GM12892 (cell line): ENCODE data around the gene FXYD6.

Source experiments
- DNase-seq: peaks from one replicate; pipeline ENCODE4 v3.0.0; 2011; ENCODE audit not compliant: insufficient read length
- FAIRE-seq: peaks from 2 replicates; lab custom pipeline; 2011; peaks lifted over from hg19 to GRCh38; lab: Jason Lieb, UNC
- POLR2A ChIP-seq: IDR thresholded peaks from 2 replicates; pipeline ENCODE4 v1.6.1; 2011; ENCODE audit warnings: low read depth, low read length, control low read depth
- POLR2AphosphoS5 ChIP-seq: IDR thresholded peaks from 2 replicates; pipeline ENCODE4 v1.6.1; 2011; ENCODE audit warnings: low read depth, low read length, control low read depth
- TAF1 ChIP-seq: IDR thresholded peaks from 2 replicates; pipeline ENCODE4 v1.6.1; 2011; ENCODE audit warnings: low read depth, mild to moderate bottlenecking, control low read depth, low read length, borderline replicate concordance

Gene FXYD6

GRCh38 chr11:117908109-117908895, 31.8 kb upstream of the FXYD6 start:
- TF ChIP-seq POLR2A (no peak), POLR2AphosphoS5 (no peak), TAF1 (no peak)
- DNase-seq (no peak), FAIRE-seq (no peak)

GRCh38 chr11:117907276-117908108, 31.0 kb upstream of the FXYD6 start:
- peak; percentile 92 for FAIRE-seq
- no peak for DNase-seq
- TF ChIP-seq POLR2AphosphoS5 (no peak), POLR2A (no peak), TAF1 (no peak)

GRCh38 chr11:117906710-117907109, 30.3 kb upstream of the FXYD6 start:
- no peak for TF ChIP-seq TAF1
- TF ChIP-seq POLR2AphosphoS5: no peak
- no peak for TF ChIP-seq POLR2A
- no peak for DNase-seq
- FAIRE-seq: no peak

- DNase-seq (no peak), FAIRE-seq (no peak)
- no peak for TF ChIP-seq POLR2A
- no peak for TF ChIP-seq POLR2AphosphoS5
- no peak for TF ChIP-seq TAF1
Observed at GRCh38 chr11:117906126-117906525, 29.7 kb upstream of the FXYD6 start.

GRCh38 chr11:117905524-117905923, 29.1 kb upstream of the FXYD6 start:
- no peak for FAIRE-seq
- no peak for DNase-seq
- TF ChIP-seq POLR2A: no peak
- TF ChIP-seq TAF1: no peak
- TF ChIP-seq POLR2AphosphoS5: no peak

GRCh38 chr11:117903505-117904382, 27.3 kb upstream of the FXYD6 start:
- FAIRE-seq (no peak), DNase-seq (no peak)
- no peak for TF ChIP-seq TAF1
- TF ChIP-seq POLR2A: no peak
- TF ChIP-seq POLR2AphosphoS5: no peak

- no peak for DNase-seq
- TF ChIP-seq POLR2AphosphoS5: no peak
- TF ChIP-seq POLR2A: no peak
- TF ChIP-seq TAF1: no peak
- no peak for FAIRE-seq
Observed at GRCh38 chr11:117902001-117902845, 25.8 kb upstream of the FXYD6 start.

- DNase-seq (no peak), FAIRE-seq (no peak)
- no peak for TF ChIP-seq TAF1
- no peak for TF ChIP-seq POLR2A
- TF ChIP-seq POLR2AphosphoS5: no peak
Observed at GRCh38 chr11:117901601-117902000, 25.1 kb upstream of the FXYD6 start.

GRCh38 chr11:117900720-117901440, 24.4 kb upstream of the FXYD6 start:
- FAIRE-seq: no peak
- TF ChIP-seq POLR2A (no peak), TAF1 (no peak), POLR2AphosphoS5 (no peak)
- no peak for DNase-seq
